GM19438 (cell line): Measurements from ENCODE around the gene TRIM4.

ENCODE experiments used
- ATAC-seq: cut with Tn5 transposase; IDR thresholded peaks from one replicate; pipeline ENCODE4 v1.9.1; 2021; ENCODE audit warnings: low read depth; ENCODE audit not compliant: unreplicated experiment

Gene TRIM4

GRCh38 chr7:99844328-99844727, 75.0 kb downstream of the TRIM4 start:
- ATAC-seq, result no peak

DNA sequence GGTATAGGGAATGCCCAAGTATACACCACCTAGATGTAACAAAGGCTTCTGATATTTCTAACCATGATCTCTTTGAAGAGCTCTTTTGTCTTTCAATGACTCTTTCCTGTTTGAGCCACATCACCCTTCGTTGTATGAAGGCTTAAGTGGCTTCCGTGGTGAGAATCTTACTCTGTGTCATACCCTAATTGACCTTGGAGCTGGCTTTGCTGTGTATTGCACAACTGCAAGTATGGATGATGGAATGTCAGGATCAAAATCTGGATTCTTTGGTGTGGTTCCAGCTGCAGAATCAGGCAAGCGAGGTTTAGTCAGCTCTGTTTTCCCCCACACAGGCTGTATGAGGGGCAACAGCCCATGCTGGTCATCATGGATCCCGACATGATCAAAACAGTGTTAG, 75.5 kb downstream of the TRIM4 start:
- ATAC-seq, result no peak

- ATAC-seq, result no peak
Observed at GRCh38 chr7:99842926-99843325, 76.4 kb downstream of the TRIM4 start.
